HFFc6 (cell line): Measurements from ENCODE around the gene C1orf174. TPM values are rescaled to one million over a fixed set of nuclear protein-coding genes. Genes with fewer than 3 reads are reported as not detected.
A peak's percentile ranks its signal among the peaks of the same experiment; 100 is the strongest.

ENCODE experiments used
- DNase-seq: peaks from one replicate; pipeline ENCODE4 v3.0.0-alpha.2; 2018
- H3K27ac Mint-ChIP-seq: 2 replicates; pipeline ENCODE4 v1.8.0; 2020; ENCODE audit warnings: mild to moderate bottlenecking, mixed read lengths
- H3K27me3 Mint-ChIP-seq: 2 replicates; pipeline ENCODE4 v1.8.0; 2021; ENCODE audit warnings: mild to moderate bottlenecking, moderate library complexity, mixed read lengths; ENCODE audit not compliant: insufficient read depth
- H3K36me3 Mint-ChIP-seq: 2 replicates; pipeline ENCODE4 v1.8.0; 2021; ENCODE audit warnings: low read depth, mixed read lengths
- H3K4me1 Mint-ChIP-seq: 2 replicates; pipeline ENCODE4 v1.8.0; 2020; ENCODE audit warnings: low read depth, mixed read lengths
- H3K4me3 Mint-ChIP-seq: 2 replicates; pipeline ENCODE4 v1.8.0; 2020; ENCODE audit warnings: mild to moderate bottlenecking, moderate library complexity, mixed read lengths
- H3K9me3 Mint-ChIP-seq: 2 replicates; pipeline ENCODE4 v1.8.0; 2020; ENCODE audit warnings: mild to moderate bottlenecking, mixed read lengths
- total RNA-seq, 6 experiments: library from RNA; stranded (reverse); fragmentation: NEBNext Ultra II Directional; extraction: Animal tissue kit (Norgen Biotek cat#: 25700); gene quantifications; 2 replicates in 1 of 6; 3 replicates in 5 of 6; pipeline ENCODE4 v1.2.3, GENCODE V29; 2021
- TF ChIP-seq, protein P1 (sequence below): fragments of 200-600 bp; sonication (generic); IDR thresholded peaks from 2 replicates; pipeline ENCODE4 v1.5.0; 2021; ENCODE audit warnings: antibody characterized with exemption, mild to moderate bottlenecking

Gene C1orf174
- total RNA-seq, 6 experiments from 2014 or later, result 19.2 to 23.5 (median 20.7) TPM

DNA sequence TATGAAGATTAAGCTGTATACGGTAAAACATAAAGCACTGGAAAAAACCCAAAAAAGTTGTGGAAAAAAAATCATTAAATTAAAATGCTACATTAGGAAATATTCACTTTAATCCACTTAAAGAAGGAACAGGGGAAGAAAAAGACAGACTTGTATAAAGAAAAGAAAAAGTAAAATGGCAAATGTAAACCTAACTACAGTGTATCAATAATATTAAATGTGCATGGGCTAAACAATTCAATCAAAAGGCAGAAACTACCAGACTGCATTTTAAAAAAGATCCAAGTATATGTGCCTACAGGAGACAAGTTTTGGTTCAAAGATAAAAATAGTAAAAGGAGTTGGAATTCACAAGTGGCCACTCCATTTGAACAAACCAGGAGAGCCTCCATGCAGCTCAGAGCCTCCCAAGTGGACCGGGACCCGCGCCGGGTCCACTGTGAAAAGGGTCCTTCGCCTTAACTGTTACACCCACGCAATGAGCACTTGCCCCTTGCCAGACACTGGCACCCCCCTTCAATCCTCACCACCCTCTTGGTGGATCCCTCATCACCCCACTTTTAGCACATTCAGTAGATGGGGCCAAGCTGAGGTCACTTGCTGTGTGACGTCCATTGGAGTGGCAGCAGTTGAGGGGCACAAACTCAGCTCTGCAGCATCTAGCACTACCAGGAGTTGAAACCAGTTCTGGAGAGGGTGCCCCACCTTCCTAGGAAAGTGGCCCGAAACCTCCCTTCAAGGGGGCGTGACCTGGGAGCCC lies 898 bp downstream of the C1orf174 start:
- TF ChIP-seq, protein P1, sequence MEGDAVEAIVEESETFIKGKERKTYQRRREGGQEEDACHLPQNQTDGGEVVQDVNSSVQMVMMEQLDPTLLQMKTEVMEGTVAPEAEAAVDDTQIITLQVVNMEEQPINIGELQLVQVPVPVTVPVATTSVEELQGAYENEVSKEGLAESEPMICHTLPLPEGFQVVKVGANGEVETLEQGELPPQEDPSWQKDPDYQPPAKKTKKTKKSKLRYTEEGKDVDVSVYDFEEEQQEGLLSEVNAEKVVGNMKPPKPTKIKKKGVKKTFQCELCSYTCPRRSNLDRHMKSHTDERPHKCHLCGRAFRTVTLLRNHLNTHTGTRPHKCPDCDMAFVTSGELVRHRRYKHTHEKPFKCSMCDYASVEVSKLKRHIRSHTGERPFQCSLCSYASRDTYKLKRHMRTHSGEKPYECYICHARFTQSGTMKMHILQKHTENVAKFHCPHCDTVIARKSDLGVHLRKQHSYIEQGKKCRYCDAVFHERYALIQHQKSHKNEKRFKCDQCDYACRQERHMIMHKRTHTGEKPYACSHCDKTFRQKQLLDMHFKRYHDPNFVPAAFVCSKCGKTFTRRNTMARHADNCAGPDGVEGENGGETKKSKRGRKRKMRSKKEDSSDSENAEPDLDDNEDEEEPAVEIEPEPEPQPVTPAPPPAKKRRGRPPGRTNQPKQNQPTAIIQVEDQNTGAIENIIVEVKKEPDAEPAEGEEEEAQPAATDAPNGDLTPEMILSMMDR, result peak; percentile 51; the same call in 1 of the 2 replicates
- Mint-ChIP-seq H3K36me3 (peaks cover 18% of the 10 kb centered on the region), H3K27ac (peak overlapping the region; percentile 68), H3K9me3 (peaks cover 10% of the 10 kb centered on the region; the same call in 1 of the 2 replicates), H3K4me1 (peaks cover 55% of the 10 kb centered on the region), H3K4me3 (peak overlapping the region; percentile 94), H3K27me3 (no peaks in the 10 kb centered on the region; the same call in 1 of the 2 replicates)
- DNase-seq, result no peak

DNA sequence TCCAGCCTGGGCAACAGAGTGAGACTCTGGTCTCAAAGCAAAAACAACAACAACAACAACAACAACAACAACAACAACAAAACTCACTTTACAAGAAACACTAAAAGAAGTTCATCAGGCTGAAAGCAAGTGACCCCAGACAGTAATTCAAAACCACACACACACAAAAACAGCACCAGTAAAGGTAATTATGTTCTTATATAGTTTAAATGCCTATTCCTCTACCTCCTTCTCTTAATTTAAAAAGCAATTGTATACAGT lies 1.7 kb downstream of the C1orf174 start:
- H3K4me1 Mint-ChIP-seq, result peaks cover 53% of the 10 kb centered on the region
- H3K27ac Mint-ChIP-seq, result no peak overlapping the region
- H3K27me3 Mint-ChIP-seq, result no peaks in the 10 kb centered on the region; the same call in 1 of the 2 replicates
- TF ChIP-seq, protein P1, result no peak
- H3K9me3 Mint-ChIP-seq, result peaks cover 10% of the 10 kb centered on the region; the same call in 1 of the 2 replicates
- peaks cover 18% of the 10 kb centered on the region for H3K36me3 Mint-ChIP-seq
- DNase-seq, result no peak
- peak overlapping the region; percentile 94 for H3K4me3 Mint-ChIP-seq

DNA sequence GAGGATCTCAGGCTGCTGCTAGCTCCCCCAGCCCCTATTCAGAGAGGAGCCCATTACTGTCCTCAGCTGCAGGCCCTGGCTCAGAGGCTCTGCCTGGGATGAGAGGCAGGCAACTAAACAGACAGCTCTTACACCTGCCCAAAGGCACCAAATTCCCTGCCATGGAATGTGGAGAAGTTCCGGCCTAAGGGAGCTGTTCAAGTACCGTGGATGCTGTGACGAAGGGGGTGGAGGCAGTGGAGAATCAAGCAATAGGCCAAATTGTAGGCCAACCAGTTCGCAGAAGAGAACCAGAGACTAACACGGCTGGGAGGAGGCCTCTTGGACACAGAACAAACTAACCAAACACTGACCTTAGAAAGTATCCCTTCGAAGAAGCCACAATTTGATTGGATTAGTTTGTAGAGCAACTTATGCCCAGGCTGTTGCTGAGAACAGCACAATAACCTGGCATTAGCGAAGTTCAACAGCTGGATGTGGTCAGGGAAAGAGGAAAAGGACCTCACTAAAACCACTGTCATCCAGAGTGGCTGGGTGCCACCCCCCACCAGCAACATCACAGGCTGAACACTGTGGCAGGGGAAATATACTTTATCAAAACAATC lies 3.6 kb downstream of the C1orf174 start:
- Mint-ChIP-seq H3K4me1 (peaks cover 43% of the 10 kb centered on the region), H3K27ac (no peak overlapping the region; the same call in 1 of the 2 replicates), H3K36me3 (peaks cover 18% of the 10 kb centered on the region), H3K27me3 (no peaks in the 10 kb centered on the region; the same call in 1 of the 2 replicates), H3K9me3 (peaks cover 10% of the 10 kb centered on the region; the same call in 1 of the 2 replicates), H3K4me3 (no peak overlapping the region)
- TF ChIP-seq, protein P1, result no peak
- no peak for DNase-seq

DNA sequence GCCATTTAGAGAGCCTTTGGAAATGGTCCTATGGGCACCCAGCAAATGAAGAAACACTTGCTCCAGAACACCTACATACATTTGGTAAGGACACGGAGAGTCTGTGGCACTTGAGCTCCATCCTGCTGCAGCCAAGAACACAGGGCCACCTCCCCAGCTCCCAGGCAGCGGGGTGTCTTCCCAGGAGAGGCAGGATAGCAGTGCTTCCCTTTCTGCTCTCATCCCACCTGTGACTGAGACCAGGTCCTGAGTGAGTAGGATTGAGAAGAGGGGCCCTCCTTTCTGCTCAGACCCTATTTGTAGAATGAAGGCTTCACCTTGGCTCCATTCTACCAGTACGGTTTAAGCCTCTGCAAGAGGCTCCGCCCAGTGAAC lies 4.1 kb downstream of the C1orf174 start:
- Mint-ChIP-seq H3K4me3 (no peak overlapping the region), H3K36me3 (peaks cover 18% of the 10 kb centered on the region), H3K9me3 (peaks cover 10% of the 10 kb centered on the region; the same call in 1 of the 2 replicates), H3K4me1 (peaks cover 43% of the 10 kb centered on the region), H3K27ac (peak overlapping the region; percentile 31; the same call in 1 of the 2 replicates), H3K27me3 (no peaks in the 10 kb centered on the region; the same call in 1 of the 2 replicates)
- no peak for DNase-seq
- TF ChIP-seq, protein P1, result no peak

DNA sequence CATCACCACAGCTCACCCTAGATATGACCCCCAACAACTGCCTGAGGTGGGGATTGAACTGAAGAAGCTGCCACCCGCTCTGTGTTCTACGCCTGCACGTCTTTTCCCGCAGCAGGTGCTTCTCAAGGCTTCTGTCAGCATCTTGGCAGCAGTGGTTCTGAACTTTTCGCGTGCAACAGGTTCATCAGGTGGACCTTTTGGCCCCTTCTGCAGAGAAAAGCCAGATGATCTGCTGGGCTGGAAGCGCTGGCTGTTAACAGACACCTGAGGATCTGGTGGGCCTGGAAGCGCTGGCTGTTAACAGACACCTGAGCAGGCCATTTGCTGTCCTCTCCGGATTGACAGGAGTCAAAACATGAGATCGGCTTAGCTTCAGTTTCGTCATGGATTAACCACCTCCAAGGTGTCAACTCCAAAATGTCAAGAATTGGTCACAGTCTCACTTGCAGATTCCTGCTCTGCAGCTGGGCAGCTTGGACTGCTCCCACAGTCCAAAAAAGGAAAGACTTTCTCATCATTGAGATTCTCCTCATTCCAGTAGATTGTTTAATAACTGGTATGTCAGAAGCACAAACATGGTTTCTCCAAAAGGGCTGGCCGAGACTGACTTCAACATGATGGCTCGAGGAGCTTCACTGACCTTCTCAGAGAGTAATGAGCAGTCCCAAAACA lies 4.7 kb downstream of the C1orf174 start:
- TF ChIP-seq, protein P1, result no peak
- Mint-ChIP-seq H3K27me3 (no peaks in the 10 kb centered on the region; the same call in 1 of the 2 replicates), H3K36me3 (peaks cover 18% of the 10 kb centered on the region), H3K9me3 (peaks cover 10% of the 10 kb centered on the region; the same call in 1 of the 2 replicates), H3K4me1 (peaks cover 43% of the 10 kb centered on the region), H3K27ac (peak overlapping the region; percentile 31; the same call in 1 of the 2 replicates), H3K4me3 (no peak overlapping the region)
- peak; percentile 17 for DNase-seq
